Measurements from ENCODE around the gene MS4A4E.

Gene MS4A4E

DNA sequence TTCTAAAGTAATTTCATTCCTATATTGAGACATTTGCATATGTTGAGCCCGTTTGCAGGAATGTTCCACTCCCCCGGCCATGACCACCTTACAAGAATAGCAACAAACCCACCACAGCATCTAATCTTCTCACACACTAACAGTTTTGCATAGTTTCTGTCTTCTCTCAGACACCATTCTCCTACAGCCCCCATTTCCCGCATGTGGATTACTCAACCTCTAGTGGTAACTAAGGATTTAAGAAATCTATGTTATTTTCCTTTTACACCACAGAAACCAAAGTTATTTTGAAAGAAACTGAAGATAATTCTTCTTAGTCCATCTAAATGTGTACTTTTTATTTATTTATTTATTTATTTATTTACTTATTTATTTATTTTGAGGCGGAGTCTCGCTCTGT is 2.3 kb downstream of the MS4A4E start:
- Histone ChIP-seq H3K4me3 (ENCODE audit: low read depth, low read length) (no peak overlapping the region), H3K27ac (no peak overlapping the region), H3K36me3 (replicated peaks) (no peaks in the 10 kb centered on the region), H3K27me3 (replicated peaks) (no peaks in the 10 kb centered on the region)
- TF ChIP-seq, protein P1, sequence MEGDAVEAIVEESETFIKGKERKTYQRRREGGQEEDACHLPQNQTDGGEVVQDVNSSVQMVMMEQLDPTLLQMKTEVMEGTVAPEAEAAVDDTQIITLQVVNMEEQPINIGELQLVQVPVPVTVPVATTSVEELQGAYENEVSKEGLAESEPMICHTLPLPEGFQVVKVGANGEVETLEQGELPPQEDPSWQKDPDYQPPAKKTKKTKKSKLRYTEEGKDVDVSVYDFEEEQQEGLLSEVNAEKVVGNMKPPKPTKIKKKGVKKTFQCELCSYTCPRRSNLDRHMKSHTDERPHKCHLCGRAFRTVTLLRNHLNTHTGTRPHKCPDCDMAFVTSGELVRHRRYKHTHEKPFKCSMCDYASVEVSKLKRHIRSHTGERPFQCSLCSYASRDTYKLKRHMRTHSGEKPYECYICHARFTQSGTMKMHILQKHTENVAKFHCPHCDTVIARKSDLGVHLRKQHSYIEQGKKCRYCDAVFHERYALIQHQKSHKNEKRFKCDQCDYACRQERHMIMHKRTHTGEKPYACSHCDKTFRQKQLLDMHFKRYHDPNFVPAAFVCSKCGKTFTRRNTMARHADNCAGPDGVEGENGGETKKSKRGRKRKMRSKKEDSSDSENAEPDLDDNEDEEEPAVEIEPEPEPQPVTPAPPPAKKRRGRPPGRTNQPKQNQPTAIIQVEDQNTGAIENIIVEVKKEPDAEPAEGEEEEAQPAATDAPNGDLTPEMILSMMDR (IDR thresholded peaks at IDR 0.05; ENCODE audit: low read depth, low read length, missing control alignments) = no peak
- DNase-seq = no peak
- in situ Hi-C loops (cut with HindIII; ENCODE audit: low pct_ligation_motif_present, low sequenced_read_pairs) = no loop called here

DNA sequence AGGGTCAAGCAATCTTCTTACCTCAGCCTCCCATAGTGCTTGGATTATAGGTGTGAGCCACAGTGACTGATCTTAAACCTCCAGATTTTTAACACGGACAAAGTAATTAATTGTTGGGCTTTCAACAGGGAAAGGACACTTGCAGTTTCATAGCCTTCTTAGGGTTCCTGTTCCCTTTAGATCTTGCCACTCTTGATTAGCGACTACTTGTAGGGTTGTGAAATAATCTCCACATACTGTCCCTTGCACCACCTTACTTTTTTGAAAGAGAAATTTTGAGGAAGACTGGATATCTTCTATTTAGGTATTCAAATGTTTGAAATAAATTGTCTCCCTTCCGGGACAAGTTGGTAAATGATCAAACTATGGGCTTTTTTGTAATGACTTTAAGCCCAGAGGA is 7.6 kb downstream of the MS4A4E start:
- H3K36me3 ChIP-seq (replicated peaks) = no peaks in the 10 kb centered on the region
- H3K27me3 ChIP-seq (replicated peaks) = no peaks in the 10 kb centered on the region
- DNase-seq = no peak
- in situ Hi-C loops (cut with HindIII; ENCODE audit: low pct_ligation_motif_present, low sequenced_read_pairs) = no loop called here
- no peak overlapping the region for H3K4me3 ChIP-seq (ENCODE audit: low read depth, low read length)
- TF ChIP-seq, protein P1 (IDR thresholded peaks at IDR 0.05; ENCODE audit: low read depth, low read length, missing control alignments) = no peak
- H3K27ac ChIP-seq = no peak overlapping the region

DNA sequence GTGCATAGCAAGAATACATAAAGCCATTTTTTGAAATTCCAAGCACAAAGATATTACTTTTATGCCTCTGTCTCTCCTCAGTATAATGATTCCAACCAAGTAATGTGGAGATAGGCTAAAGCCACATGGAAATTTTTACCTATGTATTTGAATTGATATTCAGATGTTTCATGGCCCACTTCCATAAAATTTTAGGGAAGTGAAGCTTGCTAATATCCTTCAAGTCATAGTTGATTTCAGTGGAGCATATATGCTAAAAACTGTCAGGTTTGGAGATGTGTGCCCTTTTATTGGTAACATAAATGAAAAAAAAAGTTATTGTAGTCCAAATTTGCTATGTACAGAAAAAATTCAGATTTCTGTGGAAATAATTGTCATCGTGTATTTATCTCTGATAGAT is 12.3 kb downstream of the MS4A4E start:
- DNase-seq = no peak
- Histone ChIP-seq H3K4me3 (ENCODE audit: low read depth, low read length) (no peak overlapping the region), H3K27ac (no peak overlapping the region), H3K27me3 (replicated peaks) (no peaks in the 10 kb centered on the region), H3K36me3 (replicated peaks) (no peaks in the 10 kb centered on the region)
- TF ChIP-seq, protein P1 (IDR thresholded peaks at IDR 0.05; ENCODE audit: low read depth, low read length, missing control alignments) = no peak
- in situ Hi-C loops (cut with HindIII; ENCODE audit: low pct_ligation_motif_present, low sequenced_read_pairs) = no loop called here

DNA sequence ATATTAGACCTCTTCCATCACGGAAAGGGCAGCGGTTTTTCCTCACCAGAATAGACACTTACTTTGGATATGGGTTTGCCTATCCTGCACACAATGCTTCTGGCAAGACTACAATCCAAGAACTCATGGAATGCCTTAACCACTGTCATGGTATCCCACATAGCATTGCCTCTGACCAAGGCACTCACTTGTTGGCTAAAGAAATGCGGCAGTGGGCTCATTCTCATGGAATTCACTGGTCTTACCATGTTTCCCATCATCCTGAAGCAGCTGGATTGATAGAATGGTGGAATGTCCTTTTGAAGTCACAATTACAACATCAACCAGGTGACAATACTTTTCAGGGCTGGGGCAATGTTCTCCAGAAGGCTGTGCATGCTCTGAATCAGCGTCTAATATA is 20.8 kb downstream of the MS4A4E start:
- DNase-seq = no peak
- TF ChIP-seq, protein P1 (IDR thresholded peaks at IDR 0.05; ENCODE audit: low read depth, low read length, missing control alignments) = no peak
- Histone ChIP-seq H3K27me3 (replicated peaks) (no peaks in the 10 kb centered on the region), H3K4me3 (ENCODE audit: low read depth, low read length) (no peak overlapping the region), H3K27ac (no peak overlapping the region), H3K36me3 (replicated peaks) (no peaks in the 10 kb centered on the region)
- in situ Hi-C loops (cut with HindIII; ENCODE audit: low pct_ligation_motif_present, low sequenced_read_pairs) = no loop called here

DNA sequence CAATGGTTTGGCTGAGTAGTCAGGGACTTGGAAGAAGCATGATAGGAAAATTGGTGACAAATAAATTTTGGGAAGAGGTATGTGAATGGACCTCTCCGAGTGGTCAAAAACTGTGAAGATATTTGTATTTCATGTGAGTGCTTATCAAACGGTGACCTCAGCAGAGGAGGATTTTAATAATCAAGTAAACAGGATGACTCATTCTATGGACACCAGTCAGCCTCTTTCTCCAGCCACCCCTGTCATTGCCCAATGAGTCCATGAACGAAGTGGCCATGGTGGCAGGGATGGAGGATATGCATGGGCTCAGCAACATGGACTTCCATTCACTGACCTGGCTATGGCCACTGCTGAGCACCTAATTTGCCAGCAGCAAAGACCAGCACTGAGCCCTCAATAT is 21.2 kb downstream of the MS4A4E start:
- Histone ChIP-seq H3K27me3 (replicated peaks) (no peaks in the 10 kb centered on the region), H3K27ac (no peak overlapping the region), H3K36me3 (replicated peaks) (no peaks in the 10 kb centered on the region), H3K4me3 (ENCODE audit: low read depth, low read length) (no peak overlapping the region)
- DNase-seq = no peak
- TF ChIP-seq, protein P1 (IDR thresholded peaks at IDR 0.05; ENCODE audit: low read depth, low read length, missing control alignments) = no peak
- in situ Hi-C loops (cut with HindIII; ENCODE audit: low pct_ligation_motif_present, low sequenced_read_pairs) = no loop called here

DNA sequence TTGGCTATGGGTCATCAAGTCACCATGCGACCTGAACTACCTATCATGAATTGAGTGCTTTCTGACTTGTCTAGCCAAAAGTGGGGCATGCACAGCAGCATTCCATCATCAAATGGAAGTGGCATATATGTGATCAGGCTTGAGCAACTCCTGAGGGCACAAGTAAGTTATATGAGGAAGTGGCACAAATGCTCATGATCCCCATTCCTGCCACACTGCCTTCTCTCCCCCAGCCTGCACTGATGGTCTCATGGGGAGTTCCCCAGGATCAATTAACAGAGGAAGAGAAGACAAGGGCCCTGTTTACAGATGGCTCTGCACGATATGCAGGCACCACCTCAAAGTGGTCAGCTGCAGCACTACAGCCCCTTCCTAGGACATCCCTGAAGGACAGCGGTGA is 21.8 kb downstream of the MS4A4E start:
- Histone ChIP-seq H3K36me3 (replicated peaks) (no peaks in the 10 kb centered on the region), H3K27ac (no peak overlapping the region), H3K4me3 (ENCODE audit: low read depth, low read length) (no peak overlapping the region), H3K27me3 (replicated peaks) (no peaks in the 10 kb centered on the region)
- in situ Hi-C loops (cut with HindIII; ENCODE audit: low pct_ligation_motif_present, low sequenced_read_pairs) = no loop called here
- DNase-seq = no peak
- TF ChIP-seq, protein P1 (IDR thresholded peaks at IDR 0.05; ENCODE audit: low read depth, low read length, missing control alignments) = no peak
